Activated CD8-positive, alpha-beta memory T cell treated with anti-CD3 and anti-CD28 coated beads for 36 hours (primary cell): ENCODE data around the gene UBE2D2. TPM values are rescaled to one million over a fixed set of nuclear protein-coding genes. Genes with fewer than 3 reads are reported as not detected.
"Not testable (repeated sequence)": the region's sequence is repeated elsewhere in the genome, so short reads cannot be mapped to it uniquely, and the experiment has no call there.

Source experiments
- CTCF ChIA-PET: fragments of 350-600 bp; sonication (Branson Sonifier 250); formaldehyde crosslinking; loops from one replicate; lab custom pipeline; 2021; ENCODE audit warnings: antibody characterized with exemption; lab: Charles Lee
- POLR2A ChIA-PET: fragments of 350-600 bp; sonication (Branson Sonifier 250); formaldehyde crosslinking; loops from one replicate; lab custom pipeline; 2021; ENCODE audit warnings: antibody characterized with exemption; lab: Charles Lee
- total RNA-seq, 2 experiments: library from RNA; stranded (reverse); gene quantifications; one replicate each; pipeline ENCODE4 v1.2.3, GENCODE V29; 2021

UBE2D2 gene
- total RNA-seq, 2 experiments from 2014 or later: 264 to 283 TPM

DNA sequence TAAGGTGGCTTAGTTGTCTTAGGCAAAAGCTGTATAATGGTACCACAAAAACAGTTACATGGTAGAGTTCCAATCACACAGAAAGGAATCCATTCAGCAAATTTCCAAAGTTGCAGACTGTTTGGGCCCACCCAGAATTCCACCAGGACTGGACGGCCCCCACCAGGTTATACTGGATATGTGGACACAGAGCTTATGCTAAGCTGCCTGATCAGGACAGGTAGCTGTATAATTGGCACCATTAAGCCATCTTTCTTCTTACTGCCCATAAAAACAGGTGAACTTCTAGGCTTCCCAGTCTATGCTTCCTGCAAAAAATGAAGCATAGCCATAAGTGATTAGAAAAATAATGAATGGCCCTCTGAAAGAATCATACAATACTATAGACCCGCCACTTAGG is 31.1 kb upstream of the UBE2D2 start:
- CTCF ChIA-PET: not testable (repeated sequence)
- POLR2A ChIA-PET: interaction anchor here (0.8 kb wide), 1 partner anchor 31 kb away, joined by 3 read pairs; the partner anchor contains the start of gene UBE2D2

DNA sequence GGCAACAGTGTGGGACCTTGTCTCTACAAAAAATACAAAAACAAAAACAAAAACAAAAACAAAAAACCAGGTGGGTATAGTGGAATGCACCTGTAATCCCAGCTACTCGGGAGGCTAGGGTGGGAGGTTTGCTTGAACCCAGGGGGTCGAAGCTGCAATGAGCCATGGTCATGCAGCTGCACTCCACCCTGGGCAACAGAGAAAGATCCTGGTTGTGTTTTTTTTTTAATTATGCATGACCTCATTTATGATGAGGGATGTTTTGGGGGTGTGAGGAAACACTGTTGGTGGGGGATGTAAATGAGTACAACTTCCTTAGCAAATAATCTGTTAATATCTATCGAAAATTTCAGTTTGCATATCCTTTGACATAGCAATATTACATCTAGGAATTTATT is 29.4 kb upstream of the UBE2D2 start:
- POLR2A ChIA-PET: no interaction called here
- CTCF ChIA-PET: no interaction called here

GRCh38 chr5:139543423-139543991 is 17.6 kb upstream of the UBE2D2 start:
- CTCF ChIA-PET: interaction anchor here (0.6 to 0.9 kb wide), 3 partner anchors 44 to 328 kb away, joined by 3 read pairs; no protein-coding TSS in a partner anchor
- POLR2A ChIA-PET: interaction anchor here (1.2 kb wide), 1 partner anchor 17 kb away, joined by 3 read pairs; the partner anchor contains the start of gene UBE2D2

- POLR2A ChIA-PET: interaction anchor here (0.7 kb wide), 1 partner anchor 145 kb away, joined by 3 read pairs; no protein-coding TSS in a partner anchor
- CTCF ChIA-PET: not testable (repeated sequence)
These were observed 14.5 kb upstream of the UBE2D2 start for GRCh38 chr5:139546593-139546992.

DNA sequence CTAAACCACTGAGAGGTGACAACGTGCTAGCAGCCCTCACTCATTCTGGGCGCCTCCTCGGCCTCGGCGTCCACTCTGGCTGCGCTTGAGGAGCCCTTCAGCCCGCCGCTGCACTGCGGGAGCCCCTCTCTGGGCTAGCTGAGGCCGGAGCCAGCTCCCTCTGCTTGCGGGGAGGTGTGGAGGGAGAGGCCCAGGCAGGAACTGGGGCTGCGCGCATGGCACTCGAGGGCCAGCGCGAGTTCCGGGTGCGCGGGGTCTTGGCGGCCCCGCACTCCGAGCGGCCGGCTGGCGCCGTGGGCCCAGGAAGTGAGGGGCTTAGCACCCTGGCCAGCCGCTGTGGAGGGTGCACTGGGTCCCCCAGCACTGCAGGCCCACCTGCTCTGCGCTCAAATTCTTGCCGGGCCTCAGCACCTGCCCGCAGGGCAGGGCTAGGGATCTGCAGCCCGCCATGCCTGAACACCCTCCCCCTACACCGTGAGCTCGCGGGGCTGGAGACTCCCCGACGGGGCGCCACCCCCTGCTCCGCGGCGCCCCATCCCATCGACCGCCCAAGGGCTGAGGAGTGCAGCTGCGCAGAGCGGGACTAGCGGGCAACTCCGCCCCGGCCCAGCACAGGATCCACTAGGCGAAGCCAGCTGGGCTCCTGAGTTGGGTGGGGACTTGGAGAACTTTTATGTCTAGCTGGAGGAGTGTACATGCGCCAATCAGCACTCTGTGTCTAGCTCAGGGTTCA is 11.8 kb upstream of the UBE2D2 start:
- POLR2A ChIA-PET: no interaction called here
- CTCF ChIA-PET: no interaction called here

DNA sequence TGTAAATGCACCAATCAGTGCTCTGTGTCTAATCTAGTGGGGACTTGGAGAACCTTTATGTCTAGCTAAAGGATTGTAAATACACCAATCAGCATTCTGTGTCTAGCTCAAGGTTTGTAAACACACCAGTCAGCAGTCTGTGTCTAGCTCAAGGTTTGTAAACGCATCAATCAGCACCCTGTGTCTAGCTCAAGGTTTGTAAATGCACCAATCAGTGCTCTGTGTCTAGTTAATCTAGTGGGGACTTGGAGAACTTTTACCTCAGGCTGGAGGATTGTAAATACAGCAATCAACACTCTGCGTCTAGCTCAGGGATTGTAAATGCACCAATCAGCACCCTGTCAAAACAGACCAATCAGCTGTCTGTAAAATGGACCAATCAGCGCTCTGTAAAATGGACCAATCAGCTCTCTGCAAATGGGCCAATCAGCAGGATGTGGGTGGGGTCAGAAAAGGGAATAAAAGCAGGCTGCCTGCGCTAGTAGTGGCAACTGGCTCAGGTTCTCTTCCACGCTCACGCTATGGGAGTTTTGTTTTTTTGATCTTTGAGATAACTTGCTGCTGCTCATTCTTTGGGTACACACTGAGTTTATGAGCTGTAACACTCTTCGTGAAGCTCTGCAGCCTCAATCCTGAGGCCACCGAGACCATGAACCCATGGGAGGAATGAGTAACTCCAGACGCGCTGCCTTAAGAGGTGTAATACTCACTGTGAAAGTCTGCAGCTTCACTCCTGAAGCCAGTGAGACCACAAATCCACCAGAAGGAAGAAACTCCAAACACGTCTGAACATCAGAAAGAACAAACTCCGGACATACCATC is 10.9 kb upstream of the UBE2D2 start:
- POLR2A ChIA-PET, CTCF ChIA-PET: not testable (repeated sequence)

- ChIA-PET POLR2A (interaction anchor here (0.6 kb wide), 1 partner anchor 86 kb away, joined by 3 read pairs; no protein-coding TSS in a partner anchor), CTCF (interaction anchor here (1.6 kb wide), 1 partner anchor 34 kb away, joined by 3 read pairs; no protein-coding TSS in a partner anchor)
These were observed 9.8 kb upstream of the UBE2D2 start for GRCh38 chr5:139551191-139551889.

GRCh38 chr5:139552893-139553575 is 8.1 kb upstream of the UBE2D2 start:
- CTCF ChIA-PET: interaction anchor here (0.6 to 1.6 kb wide), 2 partner anchors 35 to 1325 kb away, joined by 3 read pairs; no protein-coding TSS in a partner anchor
- POLR2A ChIA-PET: no interaction called here

- POLR2A ChIA-PET: no interaction called here
- CTCF ChIA-PET: no interaction called here
These were observed 6.9 kb upstream of the UBE2D2 start for GRCh38 chr5:139554264-139554663.

DNA sequence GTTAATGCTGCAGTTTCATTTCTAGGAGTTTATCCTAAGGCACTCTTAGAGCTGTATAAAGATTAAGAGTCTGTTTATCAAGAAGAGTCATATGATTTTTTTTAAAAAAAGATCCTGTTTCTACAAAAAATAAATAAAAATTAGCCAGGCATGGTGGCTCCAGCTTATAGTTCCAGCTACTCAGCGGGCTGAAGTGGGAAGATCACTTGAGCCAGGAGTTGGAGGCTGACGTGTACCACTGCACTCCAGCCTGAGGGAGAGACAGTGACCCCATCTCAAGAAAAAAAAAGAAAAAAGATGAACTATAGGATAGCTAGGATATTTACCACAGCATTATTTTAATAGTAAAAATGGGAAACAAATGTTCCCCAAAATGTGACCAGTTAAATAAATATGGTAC is 3.3 kb upstream of the UBE2D2 start:
- POLR2A ChIA-PET: interaction anchor here (0.6 kb wide), 1 partner anchor 45 kb away, joined by 10 read pairs; no protein-coding TSS in a partner anchor
- CTCF ChIA-PET: no interaction called here

DNA sequence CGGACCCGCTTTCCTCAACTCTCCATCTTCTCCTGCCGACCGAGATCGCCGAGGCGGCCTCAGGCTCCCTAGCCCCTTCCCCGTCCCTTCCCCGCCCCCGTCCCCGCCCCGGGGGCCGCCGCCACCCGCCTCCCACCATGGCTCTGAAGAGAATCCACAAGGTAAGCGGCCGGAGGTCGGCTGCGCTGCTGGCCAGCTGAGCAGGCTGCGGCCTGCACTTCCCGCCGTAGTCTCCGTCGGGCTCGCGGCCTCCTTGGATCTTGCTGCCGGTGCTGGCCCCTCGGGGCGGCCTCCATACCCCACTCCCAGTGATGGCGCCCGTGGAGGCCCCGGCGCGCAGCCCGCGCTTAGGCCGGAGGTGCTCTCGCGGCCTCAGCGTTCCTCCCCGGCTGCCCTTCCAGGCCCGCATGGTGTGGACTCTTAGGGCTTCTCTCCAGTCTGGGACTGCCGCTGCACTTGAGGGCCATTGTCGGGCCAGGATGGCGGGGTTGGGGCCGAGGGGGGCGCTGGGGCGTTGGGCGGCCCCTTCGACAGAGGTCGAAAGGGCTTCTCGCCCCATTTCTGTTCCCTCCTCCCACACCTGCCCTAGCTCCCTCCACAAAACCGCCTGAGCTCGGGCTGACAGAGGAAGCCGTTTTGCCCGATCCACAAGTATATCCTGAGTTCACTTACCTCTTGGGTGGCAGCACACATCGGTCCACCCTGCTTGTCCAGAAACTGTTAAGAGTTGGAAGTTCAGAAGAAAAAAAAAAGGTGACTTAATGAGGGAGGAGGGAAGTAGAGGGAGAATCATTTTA is 714 bp downstream of the UBE2D2 start:
- ChIA-PET CTCF (interaction anchor here (0.7 to 1.4 kb wide), 6 partner anchors 37 to 169 kb away, joined by 3 to 4 read pairs (median 3); partner anchors contain the start of gene STING1), POLR2A (interaction anchor here (0.5 to 1.6 kb wide), 14 partner anchors 9 to 547 kb away, joined by 3 to 6 read pairs (median 4); partner anchors contain the start of genes SIL1, SPATA24 and STING1)

DNA sequence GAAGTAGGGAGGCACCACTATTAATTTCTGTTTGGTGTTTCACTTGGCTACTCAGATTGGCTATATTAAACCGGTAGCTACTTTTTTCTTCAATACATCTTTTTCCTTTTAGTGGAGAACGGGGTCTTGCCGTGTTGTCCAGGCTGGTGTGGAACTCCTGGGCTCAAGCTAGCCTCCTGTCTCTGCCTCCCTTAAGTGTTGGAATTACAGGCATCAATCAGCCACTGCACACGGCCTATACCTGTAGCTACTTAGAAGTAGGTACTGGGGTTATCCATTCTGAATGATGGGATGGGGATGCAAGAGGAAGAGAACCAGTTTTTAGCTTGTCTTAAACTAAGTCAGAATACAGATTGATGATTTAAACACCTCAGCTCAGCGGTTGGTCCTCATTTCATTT is 1.7 kb downstream of the UBE2D2 start:
- ChIA-PET CTCF (interaction anchor here (0.7 to 1.2 kb wide), 5 partner anchors 13 to 170 kb away, joined by 3 to 4 read pairs (median 3); partner anchors contain the start of gene STING1), POLR2A (interaction anchor here (0.6 to 1.1 kb wide), 4 partner anchors 13 to 220 kb away, joined by 3 read pairs; no protein-coding TSS in a partner anchor)

- POLR2A ChIA-PET: interaction anchor here (0.9 kb wide), 1 partner anchor 18 kb away, joined by 7 read pairs; no protein-coding TSS in a partner anchor
These were observed 4.5 kb downstream of the UBE2D2 start for GRCh38 chr5:139565411-139566305.

DNA sequence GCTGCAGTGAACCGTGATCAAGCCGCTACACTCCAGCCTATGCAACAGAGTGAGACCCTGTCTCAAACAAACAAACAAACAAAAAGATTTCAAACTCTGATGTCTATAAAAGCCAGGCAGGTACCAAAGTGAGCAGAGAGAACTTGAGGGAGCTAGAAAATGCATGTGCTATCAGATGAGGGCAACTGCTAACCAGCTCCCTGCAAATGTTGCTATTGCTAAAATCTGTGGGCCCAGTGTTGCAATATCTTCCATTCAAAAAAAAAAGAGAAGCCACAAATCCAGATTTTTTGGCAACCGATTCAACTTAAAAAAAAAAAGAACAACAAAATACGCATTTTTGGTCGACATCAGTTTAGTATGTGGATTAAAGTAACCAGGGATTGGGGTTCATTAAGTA is 5.5 kb downstream of the UBE2D2 start:
- CTCF ChIA-PET: interaction anchor here (0.7 to 2.4 kb wide), 4 partner anchors 9 to 835 kb away, joined by 3 to 10 read pairs (median 4); no protein-coding TSS in a partner anchor
- POLR2A ChIA-PET: no interaction called here

More at GRCh38 chr5:139565411-139566305, 4.5 kb downstream of the UBE2D2 start:
- CTCF ChIA-PET: interaction anchor here (0.7 to 2.4 kb wide), 5 partner anchors 10 to 62 kb away, joined by 3 to 10 read pairs (median 5); no protein-coding TSS in a partner anchor

DNA sequence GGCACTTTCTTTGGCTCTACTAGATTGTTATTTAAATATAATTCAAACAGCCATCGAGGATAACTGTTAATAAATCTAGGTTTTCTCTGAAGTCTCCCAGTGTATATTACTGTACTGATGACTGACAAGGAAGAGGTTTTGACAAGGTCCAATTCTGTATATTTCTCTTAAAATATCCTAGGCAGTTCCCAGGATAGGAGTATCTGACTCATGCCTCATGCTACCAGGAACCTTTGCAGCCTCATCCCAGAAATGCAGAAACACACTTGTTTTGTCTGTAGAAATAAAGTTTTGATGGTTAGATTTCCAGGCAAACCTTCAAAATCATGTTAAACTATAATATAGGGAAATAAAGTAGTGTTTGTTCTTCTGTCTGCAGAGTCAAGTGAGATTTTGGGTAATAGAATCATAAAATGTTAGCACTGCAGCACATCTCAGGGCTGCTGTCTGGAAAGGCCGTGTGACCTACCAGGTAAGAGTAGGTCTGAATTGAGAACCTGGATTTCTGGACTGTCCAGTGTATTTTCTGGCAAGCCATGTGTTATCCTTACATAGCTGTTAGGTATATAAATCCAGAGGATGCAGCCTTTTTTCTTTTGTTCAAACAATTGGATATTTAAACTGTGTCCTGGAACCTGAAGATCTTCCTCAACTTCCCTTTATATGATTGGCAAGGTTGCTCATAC is 8.3 kb downstream of the UBE2D2 start:
- ChIA-PET CTCF (no interaction called here), POLR2A (no interaction called here)
